ENCODE results near the gene VWA5A.

- TF ChIP-seq, protein P1, sequence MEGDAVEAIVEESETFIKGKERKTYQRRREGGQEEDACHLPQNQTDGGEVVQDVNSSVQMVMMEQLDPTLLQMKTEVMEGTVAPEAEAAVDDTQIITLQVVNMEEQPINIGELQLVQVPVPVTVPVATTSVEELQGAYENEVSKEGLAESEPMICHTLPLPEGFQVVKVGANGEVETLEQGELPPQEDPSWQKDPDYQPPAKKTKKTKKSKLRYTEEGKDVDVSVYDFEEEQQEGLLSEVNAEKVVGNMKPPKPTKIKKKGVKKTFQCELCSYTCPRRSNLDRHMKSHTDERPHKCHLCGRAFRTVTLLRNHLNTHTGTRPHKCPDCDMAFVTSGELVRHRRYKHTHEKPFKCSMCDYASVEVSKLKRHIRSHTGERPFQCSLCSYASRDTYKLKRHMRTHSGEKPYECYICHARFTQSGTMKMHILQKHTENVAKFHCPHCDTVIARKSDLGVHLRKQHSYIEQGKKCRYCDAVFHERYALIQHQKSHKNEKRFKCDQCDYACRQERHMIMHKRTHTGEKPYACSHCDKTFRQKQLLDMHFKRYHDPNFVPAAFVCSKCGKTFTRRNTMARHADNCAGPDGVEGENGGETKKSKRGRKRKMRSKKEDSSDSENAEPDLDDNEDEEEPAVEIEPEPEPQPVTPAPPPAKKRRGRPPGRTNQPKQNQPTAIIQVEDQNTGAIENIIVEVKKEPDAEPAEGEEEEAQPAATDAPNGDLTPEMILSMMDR (IDR thresholded peaks at IDR 0.05; ENCODE audit: low read length): no peak
- no peak for TF ChIP-seq EZH2 (IDR thresholded peaks at IDR 0.05; ENCODE audit: borderline replicate concordance, low read length)
Observed at GRCh38 chr11:124068601-124069110, 46.6 kb upstream of the VWA5A start.
